MM.1S (cell line): ENCODE data around the gene NR6A1.

Experiments
- DNase-seq: peaks from one replicate; pipeline ENCODE4 v3.0.0-alpha.2; 2015
- H2AFZ ChIP-seq: fragments of 300-600 bp; sonication (generic); 2 replicates; pipeline ENCODE4 v1.6.0; 2016; ENCODE audit warnings: antibody characterized with exemption, low read length
- H3F3A ChIP-seq: fragments of 300-600 bp; sonication (generic); 2 replicates; pipeline ENCODE4 v1.6.1; 2016; ENCODE audit warnings: mild to moderate bottlenecking, antibody characterized with exemption, low read length, moderate library complexity, mixed read lengths; ENCODE audit not compliant: insufficient read depth
- H3K27ac ChIP-seq: fragments of 300-600 bp; sonication (generic); 2 replicates; pipeline ENCODE4 v1.5.1; 2016; ENCODE audit warnings: mild to moderate bottlenecking, low read length
- H3K27me3 ChIP-seq: fragments of 300-600 bp; sonication (generic); replicated peaks from 2 replicates; pipeline ENCODE4 v1.6.0; 2016; ENCODE audit warnings: low read length; ENCODE audit not compliant: insufficient read depth
- H3K36me3 ChIP-seq: fragments of 300-600 bp; sonication (generic); replicated peaks from 2 replicates; pipeline ENCODE4 v1.6.1; 2016; ENCODE audit warnings: mild to moderate bottlenecking, low read length, mixed read lengths; ENCODE audit not compliant: insufficient read depth
- H3K4me1 ChIP-seq: fragments of 300-600 bp; sonication (generic); 2 replicates; pipeline ENCODE4 v1.6.1; 2016; ENCODE audit warnings: low read length, mixed read lengths
- H3K4me2 ChIP-seq: fragments of 300-600 bp; sonication (generic); 2 replicates; pipeline ENCODE4 v1.6.0; 2016; ENCODE audit warnings: low read depth, low read length
- H3K4me3 ChIP-seq: fragments of 300-600 bp; sonication (generic); 2 replicates; pipeline ENCODE4 v1.5.1; 2016; ENCODE audit warnings: low read length, mixed read lengths
- H3K79me2 ChIP-seq: fragments of 300-600 bp; sonication (generic); 2 replicates; pipeline ENCODE4 v1.6.1; 2016; ENCODE audit warnings: mixed run types, low read length, mixed read lengths
- H3K9ac ChIP-seq: fragments of 300-600 bp; sonication (generic); 2 replicates; pipeline ENCODE4 v1.6.1; 2016; ENCODE audit warnings: low read length, mixed read lengths
- H3K9me2 ChIP-seq: fragments of 300-600 bp; sonication (generic); replicated peaks from 2 replicates; pipeline ENCODE4 v1.6.1; 2016; ENCODE audit warnings: mild to moderate bottlenecking, low read length, mixed read lengths; ENCODE audit not compliant: insufficient read depth
- H3K9me3 ChIP-seq: fragments of 300-600 bp; sonication (generic); replicated peaks from 2 replicates; pipeline ENCODE4 v1.6.1; 2016; ENCODE audit warnings: mild to moderate bottlenecking, low read length, mixed read lengths; ENCODE audit not compliant: insufficient read depth
- H4K20me1 ChIP-seq: fragments of 300-600 bp; sonication (generic); 2 replicates; pipeline ENCODE4 v1.6.1; 2016; ENCODE audit warnings: mild to moderate bottlenecking, low read length, moderate library complexity, mixed read lengths; ENCODE audit not compliant: insufficient read depth
- CTCF ChIP-seq: fragments of 300-600 bp; sonication (generic); IDR thresholded peaks from 2 replicates; pipeline ENCODE4 v1.5.1; 2016; ENCODE audit warnings: antibody characterized with exemption, low read length, mixed read lengths
- EZH2 ChIP-seq: fragments of 300-600 bp; sonication (generic); optimal IDR thresholded peaks from 2 replicates; pipeline ENCODE3; 2017; ENCODE audit warnings: low read depth, mild to moderate bottlenecking, antibody characterized with exemption, low read length, mixed read lengths
- EZH2phosphoT487 ChIP-seq: fragments of 300-600 bp; sonication (generic); IDR thresholded peaks from 2 replicates; pipeline ENCODE4 v1.6.1; 2018; ENCODE audit warnings: antibody characterized with exemption, low read length

NR6A1 gene

GRCh38 chr9:124662561-124662960, 108.5 kb downstream of the NR6A1 start:
- Histone ChIP-seq H3K4me3 (no peak overlapping the region), H4K20me1 (no peaks in the 10 kb centered on the region), H3K27ac (no peak overlapping the region), H3K9me2 (no peaks in the 10 kb centered on the region), H3K27me3 (no peaks in the 10 kb centered on the region), H3K4me2 (no peak overlapping the region), H3K4me1 (no peaks in the 10 kb centered on the region), H3K9me3 (no peaks in the 10 kb centered on the region), H3K36me3 (no peaks in the 10 kb centered on the region), H3F3A (no peaks in the 10 kb centered on the region), H2AFZ (no peak overlapping the region), H3K79me2 (no peaks in the 10 kb centered on the region), H3K9ac (no peak overlapping the region)
- TF ChIP-seq EZH2phosphoT487 (no peak), CTCF (no peak), EZH2 (no peak)
- DNase-seq = no peak

- H3K9me2 ChIP-seq = no peaks in the 10 kb centered on the region
- no peaks in the 10 kb centered on the region for H3K79me2 ChIP-seq
- no peaks in the 10 kb centered on the region for H3K9me3 ChIP-seq
- H3K4me1 ChIP-seq = no peaks in the 10 kb centered on the region
- DNase-seq = no peak
- H3K9ac ChIP-seq = no peak overlapping the region
- no peaks in the 10 kb centered on the region for H3F3A ChIP-seq
- H3K36me3 ChIP-seq = no peaks in the 10 kb centered on the region
- no peak overlapping the region for H3K4me3 ChIP-seq
- H3K4me2 ChIP-seq = no peak overlapping the region
- no peaks in the 10 kb centered on the region for H4K20me1 ChIP-seq
- no peak overlapping the region for H2AFZ ChIP-seq
- H3K27me3 ChIP-seq = no peaks in the 10 kb centered on the region
- TF ChIP-seq CTCF = no peak
- TF ChIP-seq EZH2 = no peak
- no peak for TF ChIP-seq EZH2phosphoT487
- H3K27ac ChIP-seq = no peak overlapping the region
Measured at GRCh38 chr9:124661271-124661670, 109.8 kb downstream of the NR6A1 start.

- no peak for TF ChIP-seq CTCF
- no peak for TF ChIP-seq EZH2phosphoT487
- no peak for TF ChIP-seq EZH2
- no peaks in the 10 kb centered on the region for H3K9me3 ChIP-seq
- DNase-seq = no peak
- H3K9me2 ChIP-seq = no peaks in the 10 kb centered on the region
- peak overlapping the region; percentile 52 for H3K4me2 ChIP-seq
- H3K36me3 ChIP-seq = no peaks in the 10 kb centered on the region
- H3K9ac ChIP-seq = no peak overlapping the region
- H2AFZ ChIP-seq = no peak overlapping the region
- no peaks in the 10 kb centered on the region for H3K27me3 ChIP-seq
- no peaks in the 10 kb centered on the region for H4K20me1 ChIP-seq
- no peaks in the 10 kb centered on the region for H3F3A ChIP-seq
- no peak overlapping the region; the same call in 1 of the 2 replicates for H3K4me3 ChIP-seq
- H3K4me1 ChIP-seq = no peaks in the 10 kb centered on the region
- no peaks in the 10 kb centered on the region for H3K79me2 ChIP-seq
- no peak overlapping the region for H3K27ac ChIP-seq
Measured at GRCh38 chr9:124660341-124660801, 110.7 kb downstream of the NR6A1 start.
